Measurements from ENCODE around the gene CABCOCO1. TPM values are rescaled to one million over a fixed set of nuclear protein-coding genes. Genes with fewer than 3 reads are reported as not detected.
A peak's percentile ranks its signal among the peaks of the same experiment; 100 is the strongest.

CABCOCO1 gene
- total and polyA plus RNA-seq, 2 of the 13 experiments (the other 11 are each of a cell fraction or from before 2014, with no cell fraction given), result not detected

GRCh38 chr10:61750943-61751471 is 88.3 kb downstream of the CABCOCO1 start (continued):
- no peak for TF ChIP-seq MED13 (CRISPR knock-in tag; IDR thresholded peaks at IDR 0.05)
- 0 out of 2 replicates have a peak, but pooled peaks have one; percentile 67 for TF ChIP-seq MIER2 (CRISPR knock-in tag; IDR thresholded peaks at IDR 0.05)
- peak; percentile 26; the same call in 1 of the 2 replicates for TF ChIP-seq SOX5 (CRISPR knock-in tag; IDR thresholded peaks at IDR 0.05; ENCODE audit: borderline replicate concordance)
- TF ChIP-seq ZBTB21 (CRISPR knock-in tag; IDR thresholded peaks at IDR 0.05), result 0 out of 2 replicates have a peak, but pooled peaks have one; percentile 60
- no peak for TF ChIP-seq ZBTB39 (CRISPR knock-in tag; IDR thresholded peaks at IDR 0.05)
- TF ChIP-seq ZMYM3 (CRISPR knock-in tag; IDR thresholded peaks at IDR 0.05), result peak; percentile 30; the same call in 1 of the 2 replicates
- TF ChIP-seq NFKBIZ (CRISPR knock-in tag; IDR thresholded peaks at IDR 0.05), result no peak
- peak; percentile 85; the same call in 1 of the 2 replicates for TF ChIP-seq CBX5 (CRISPR knock-in tag; IDR thresholded peaks at IDR 0.05; ENCODE audit: borderline replicate concordance)
- no peak for TF ChIP-seq ZNF607 (CRISPR knock-in tag; IDR thresholded peaks at IDR 0.05; ENCODE audit: borderline replicate concordance)
- peak; percentile 64; the same call in 1 of the 2 replicates for TF ChIP-seq IKZF5 (CRISPR knock-in tag; IDR thresholded peaks at IDR 0.05)
- TF ChIP-seq, protein P1, sequence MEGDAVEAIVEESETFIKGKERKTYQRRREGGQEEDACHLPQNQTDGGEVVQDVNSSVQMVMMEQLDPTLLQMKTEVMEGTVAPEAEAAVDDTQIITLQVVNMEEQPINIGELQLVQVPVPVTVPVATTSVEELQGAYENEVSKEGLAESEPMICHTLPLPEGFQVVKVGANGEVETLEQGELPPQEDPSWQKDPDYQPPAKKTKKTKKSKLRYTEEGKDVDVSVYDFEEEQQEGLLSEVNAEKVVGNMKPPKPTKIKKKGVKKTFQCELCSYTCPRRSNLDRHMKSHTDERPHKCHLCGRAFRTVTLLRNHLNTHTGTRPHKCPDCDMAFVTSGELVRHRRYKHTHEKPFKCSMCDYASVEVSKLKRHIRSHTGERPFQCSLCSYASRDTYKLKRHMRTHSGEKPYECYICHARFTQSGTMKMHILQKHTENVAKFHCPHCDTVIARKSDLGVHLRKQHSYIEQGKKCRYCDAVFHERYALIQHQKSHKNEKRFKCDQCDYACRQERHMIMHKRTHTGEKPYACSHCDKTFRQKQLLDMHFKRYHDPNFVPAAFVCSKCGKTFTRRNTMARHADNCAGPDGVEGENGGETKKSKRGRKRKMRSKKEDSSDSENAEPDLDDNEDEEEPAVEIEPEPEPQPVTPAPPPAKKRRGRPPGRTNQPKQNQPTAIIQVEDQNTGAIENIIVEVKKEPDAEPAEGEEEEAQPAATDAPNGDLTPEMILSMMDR (CRISPR knock-in tag; IDR thresholded peaks at IDR 0.05), result peak; percentile 89
- TF ChIP-seq ZNF768 (CRISPR knock-in tag; IDR thresholded peaks at IDR 0.05), result no peak
- TF ChIP-seq, protein P2, sequence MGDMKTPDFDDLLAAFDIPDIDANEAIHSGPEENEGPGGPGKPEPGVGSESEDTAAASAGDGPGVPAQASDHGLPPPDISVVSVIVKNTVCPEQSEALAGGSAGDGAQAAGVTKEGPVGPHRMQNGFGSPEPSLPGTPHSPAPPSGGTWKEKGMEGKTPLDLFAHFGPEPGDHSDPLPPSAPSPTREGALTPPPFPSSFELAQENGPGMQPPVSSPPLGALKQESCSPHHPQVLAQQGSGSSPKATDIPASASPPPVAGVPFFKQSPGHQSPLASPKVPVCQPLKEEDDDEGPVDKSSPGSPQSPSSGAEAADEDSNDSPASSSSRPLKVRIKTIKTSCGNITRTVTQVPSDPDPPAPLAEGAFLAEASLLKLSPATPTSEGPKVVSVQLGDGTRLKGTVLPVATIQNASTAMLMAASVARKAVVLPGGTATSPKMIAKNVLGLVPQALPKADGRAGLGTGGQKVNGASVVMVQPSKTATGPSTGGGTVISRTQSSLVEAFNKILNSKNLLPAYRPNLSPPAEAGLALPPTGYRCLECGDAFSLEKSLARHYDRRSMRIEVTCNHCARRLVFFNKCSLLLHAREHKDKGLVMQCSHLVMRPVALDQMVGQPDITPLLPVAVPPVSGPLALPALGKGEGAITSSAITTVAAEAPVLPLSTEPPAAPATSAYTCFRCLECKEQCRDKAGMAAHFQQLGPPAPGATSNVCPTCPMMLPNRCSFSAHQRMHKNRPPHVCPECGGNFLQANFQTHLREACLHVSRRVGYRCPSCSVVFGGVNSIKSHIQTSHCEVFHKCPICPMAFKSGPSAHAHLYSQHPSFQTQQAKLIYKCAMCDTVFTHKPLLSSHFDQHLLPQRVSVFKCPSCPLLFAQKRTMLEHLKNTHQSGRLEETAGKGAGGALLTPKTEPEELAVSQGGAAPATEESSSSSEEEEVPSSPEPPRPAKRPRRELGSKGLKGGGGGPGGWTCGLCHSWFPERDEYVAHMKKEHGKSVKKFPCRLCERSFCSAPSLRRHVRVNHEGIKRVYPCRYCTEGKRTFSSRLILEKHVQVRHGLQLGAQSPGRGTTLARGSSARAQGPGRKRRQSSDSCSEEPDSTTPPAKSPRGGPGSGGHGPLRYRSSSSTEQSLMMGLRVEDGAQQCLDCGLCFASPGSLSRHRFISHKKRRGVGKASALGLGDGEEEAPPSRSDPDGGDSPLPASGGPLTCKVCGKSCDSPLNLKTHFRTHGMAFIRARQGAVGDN (CRISPR knock-in tag; IDR thresholded peaks at IDR 0.05), result no peak; the same call in 1 of the 2 replicates

Data from HepG2 (cell line).